CD4-positive, alpha-beta memory T cell (primary cell): ENCODE measurements around the gene RSU1. TPM values are rescaled to one million over a fixed set of nuclear protein-coding genes. Genes with fewer than 3 reads are reported as not detected.
A peak's percentile ranks its signal among the peaks of the same experiment; 100 is the strongest.

Experiments used
- CTCF ChIA-PET: fragments of 350-600 bp; sonication (Branson Sonifier 250); formaldehyde crosslinking; loops from one replicate; lab custom pipeline; 2021; ENCODE audit warnings: inconsistent platforms; ENCODE audit not compliant: partially characterized antibody; lab: Charles Lee
- POLR2A ChIA-PET: fragments of 350-600 bp; sonication (Branson Sonifier 250); formaldehyde crosslinking; loops from one replicate; lab custom pipeline; 2021; ENCODE audit not compliant: partially characterized antibody; lab: Charles Lee
- DNase-seq, 5 donors: peaks; one replicate each; pipeline versions ENCODE4 v3.0.0 to v3.0.0-alpha.2; 2020 to 2022; ENCODE audit warnings: mixed read lengths in 1 of 5
- H3K27ac ChIP-seq: one replicate; pipeline ENCODE4 v1.7.0; 2013; ENCODE audit warnings: low read depth, low read length
- H3K27me3 ChIP-seq: 2 replicates; pipeline ENCODE4 v1.7.0; 2013; ENCODE audit warnings: mild to moderate bottlenecking, low read length, moderate library complexity; ENCODE audit not compliant: insufficient read depth
- H3K36me3 ChIP-seq: 2 replicates; pipeline ENCODE4 v1.7.0; 2013; ENCODE audit warnings: mild to moderate bottlenecking, low read length, moderate library complexity; ENCODE audit not compliant: insufficient read depth
- H3K4me1 ChIP-seq: 2 replicates; pipeline ENCODE4 v1.7.0; 2013; ENCODE audit warnings: mild to moderate bottlenecking, low read length, moderate library complexity; ENCODE audit not compliant: insufficient read depth
- H3K4me3 ChIP-seq, 2 donors: one replicate each; pipeline ENCODE4 v1.7.0; 2013; ENCODE audit warnings: low read length in 2 of 2, mild to moderate bottlenecking in 1 of 2
- H3K9me3 ChIP-seq, 2 donors: one replicate each; pipeline ENCODE4 v1.7.0; 2013; ENCODE audit warnings: low read length in 2 of 2, control low read depth in 1 of 2; ENCODE audit not compliant: control insufficient read depth in 1 of 2
- H3K27ac Mint-ChIP-seq, 7 donors: one replicate each; pipeline ENCODE4 v1.8.0; 2020 to 2021; ENCODE audit warnings: mixed read lengths in 7 of 7, mild to moderate bottlenecking in 6 of 7, inconsistent platforms in 3 of 7, moderate library complexity in 3 of 7
- H3K27me3 Mint-ChIP-seq, 2 donors: one replicate each; pipeline ENCODE4 v1.8.0; 2020 to 2021; ENCODE audit warnings: mixed read lengths in 2 of 2
- H3K36me3 Mint-ChIP-seq, 2 donors: one replicate each; pipeline ENCODE4 v1.8.0; 2020 to 2021; ENCODE audit warnings: mixed read lengths in 2 of 2, inconsistent platforms in 1 of 2, mild to moderate bottlenecking in 1 of 2
- H3K4me1 Mint-ChIP-seq, 4 donors: one replicate each; pipeline ENCODE4 v1.8.0; 2020 to 2021; ENCODE audit warnings: mixed read lengths in 4 of 4, mild to moderate bottlenecking in 1 of 4
- H3K4me3 Mint-ChIP-seq, 8 donors: one replicate each; pipeline ENCODE4 v1.8.0; 2020 to 2021; ENCODE audit warnings: mixed read lengths in 8 of 8, mild to moderate bottlenecking in 7 of 8, moderate library complexity in 6 of 8, inconsistent platforms in 3 of 8
- H3K9me3 Mint-ChIP-seq, 8 donors: one replicate each; pipeline ENCODE4 v1.8.0; 2020 to 2021; ENCODE audit warnings: mixed read lengths in 8 of 8, mild to moderate bottlenecking in 5 of 8, inconsistent platforms in 3 of 8, moderate library complexity in 1 of 8
- intact Hi-C: fragments of 100-400 bp; cut with micrococcal nuclease; formaldehyde crosslinking; loops from one replicate; pipeline ENCODE4 v1.15.1; 2023
- polyA plus RNA-seq, 2 donors: library from polyadenylated mRNA; unstranded; fragments of 300-500 nt; fragmentation: Illumina TruSeq; gene quantifications; one replicate each; pipeline ENCODE4 v1.2.3, GENCODE V29; 2021
- total RNA-seq, 2 experiments: library from RNA; stranded (reverse); gene quantifications; one replicate each; pipeline ENCODE4 v1.2.3, GENCODE V29; 2021

The RSU1 gene
- total and polyA plus RNA-seq, 4 experiments from 2014 or later: 53.6 to 186 (median 95.1) TPM

DNA sequence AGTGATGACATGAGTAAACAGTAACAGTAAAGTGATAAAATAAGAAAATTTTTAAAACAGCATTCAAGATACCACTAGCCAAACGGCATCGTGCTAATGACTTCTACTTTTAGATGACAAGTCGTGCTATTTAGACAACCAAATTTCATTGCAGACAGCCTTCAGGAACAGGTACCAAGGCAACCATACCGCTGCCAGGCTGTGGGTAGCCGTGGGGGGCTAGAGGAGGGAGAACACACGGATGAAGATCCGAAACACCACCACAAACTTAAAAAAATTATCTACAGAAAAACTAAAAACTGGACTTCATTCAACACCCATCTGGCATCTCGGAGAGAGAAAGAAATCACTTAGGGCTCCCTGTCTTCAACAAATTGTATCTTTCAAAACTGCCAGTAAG, 89.6 kb downstream of the RSU1 start:
- H3K9me3 Mint-ChIP-seq: peaks cover 0 to 4% (median 0%) of the 10 kb centered on the region in 8 donors

DNA sequence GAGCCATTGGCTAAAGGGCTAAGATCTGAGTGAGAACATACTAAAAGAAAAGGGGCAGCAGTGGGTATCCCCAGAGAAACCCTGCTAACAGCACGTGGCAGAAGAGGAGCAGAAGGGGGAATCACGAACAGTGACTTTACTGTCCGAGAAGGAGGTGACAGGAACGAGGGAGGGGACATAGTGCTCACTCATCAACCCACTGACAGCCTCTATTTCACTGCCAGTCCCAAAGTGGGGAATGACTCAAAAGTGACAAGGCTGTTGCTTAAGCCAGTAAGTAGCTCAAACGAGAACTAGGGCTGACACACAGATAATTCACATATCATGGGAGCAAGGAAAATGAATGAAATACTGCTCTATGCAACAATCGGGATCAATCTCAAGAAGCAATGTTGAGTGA, 92.7 kb downstream of the RSU1 start:
- no peaks in the 10 kb centered on the region for H3K27me3 Mint-ChIP-seq
- peaks cover 65 to 72% of the 10 kb centered on the region in 2 donors for H3K36me3 Mint-ChIP-seq
- H3K4me3 Mint-ChIP-seq: no peak overlapping the region
- Histone ChIP-seq H3K27me3 (no peaks in the 10 kb centered on the region), H3K36me3 (no peaks in the 10 kb centered on the region), H3K4me1 (peaks cover 4% of the 10 kb centered on the region), H3K4me3 (no peak overlapping the region), H3K9me3 (no peaks in the 10 kb centered on the region), H3K27ac (no peak overlapping the region)
- ChIA-PET POLR2A (no interaction called here), CTCF (no interaction called here)
- intact Hi-C loops: no loop called here
- peaks cover 0 to 7% (median 2%) of the 10 kb centered on the region in 8 donors for H3K9me3 Mint-ChIP-seq
- no peak overlapping the region for H3K27ac Mint-ChIP-seq
- DNase-seq: no peak
- peaks cover 6 to 17% (median 10%) of the 10 kb centered on the region in 4 donors for H3K4me1 Mint-ChIP-seq

More for the DNA sequence above, 89.6 kb downstream of the RSU1 start:
- Mint-ChIP-seq H3K36me3 (peaks cover 68 to 73% of the 10 kb centered on the region in 2 donors), H3K27me3 (no peaks in the 10 kb centered on the region), H3K4me3 (no peak overlapping the region), H3K27ac (no peak overlapping the region), H3K4me1 (peaks cover 13 to 36% (median 18%) of the 10 kb centered on the region in 4 donors)
- intact Hi-C loops: no loop called here
- Histone ChIP-seq H3K9me3 (no peaks in the 10 kb centered on the region), H3K27ac (no peak overlapping the region), H3K36me3 (no peaks in the 10 kb centered on the region), H3K27me3 (no peaks in the 10 kb centered on the region), H3K4me1 (peaks cover 13% of the 10 kb centered on the region), H3K4me3 (no peak overlapping the region)
- ChIA-PET POLR2A (no interaction called here), CTCF (no interaction called here)
- no peak for DNase-seq

DNA sequence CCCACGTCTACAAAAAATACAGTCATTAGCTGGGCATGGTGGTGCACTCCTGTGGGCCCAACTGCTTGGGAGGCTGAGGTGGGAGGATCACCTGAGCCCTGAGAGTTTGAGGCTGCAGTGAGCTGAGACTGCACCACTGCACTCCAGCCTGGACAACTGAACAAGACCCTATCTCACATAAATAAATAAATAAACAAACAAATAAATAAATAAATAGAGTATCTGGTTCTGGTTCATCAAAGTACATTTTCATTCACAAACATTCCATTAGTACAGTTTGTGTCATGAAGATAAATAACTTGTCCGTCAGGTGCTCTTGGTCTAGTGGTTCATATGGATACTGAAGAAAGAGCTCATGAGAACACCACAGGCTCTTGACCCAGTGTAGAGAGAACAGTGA, 96.4 kb downstream of the RSU1 start:
- no peaks in the 10 kb centered on the region for H3K4me1 ChIP-seq
- no peaks in the 10 kb centered on the region for H3K9me3 ChIP-seq
- intact Hi-C loops: no loop called here
- H3K27ac Mint-ChIP-seq: no peak overlapping the region
- POLR2A ChIA-PET: no interaction called here
- H3K27me3 Mint-ChIP-seq: no peaks in the 10 kb centered on the region
- H3K9me3 Mint-ChIP-seq: peaks cover 0 to 7% (median 3%) of the 10 kb centered on the region in 8 donors
- no peaks in the 10 kb centered on the region for H3K27me3 ChIP-seq
- H3K36me3 Mint-ChIP-seq: peaks cover 48 to 65% of the 10 kb centered on the region in 2 donors
- H3K27ac ChIP-seq: no peak overlapping the region
- no peak overlapping the region for H3K4me3 Mint-ChIP-seq
- DNase-seq: no peak
- no peak overlapping the region for H3K4me3 ChIP-seq
- H3K36me3 ChIP-seq: no peaks in the 10 kb centered on the region
- CTCF ChIA-PET: no interaction called here
- H3K4me1 Mint-ChIP-seq: peaks cover 0 to 7% (median 0%) of the 10 kb centered on the region in 4 donors

- no peaks in the 10 kb centered on the region for H3K27me3 ChIP-seq
- Mint-ChIP-seq H3K27me3 (no peaks in the 10 kb centered on the region), H3K9me3 (peaks cover 0 to 34% (median 21%) of the 10 kb centered on the region in 8 donors), H3K36me3 (peaks cover 51 to 76% of the 10 kb centered on the region in 2 donors), H3K4me3 (no peak overlapping the region), H3K4me1 (peaks cover 0 to 5% (median 0%) of the 10 kb centered on the region in 4 donors), H3K27ac (no peak overlapping the region)
- CTCF ChIA-PET: no interaction called here
- no peak overlapping the region for H3K27ac ChIP-seq
- intact Hi-C loops: no loop called here
- POLR2A ChIA-PET: no interaction called here
- DNase-seq: no peak
- peaks cover 6 to 12% of the 10 kb centered on the region in 2 donors for H3K9me3 ChIP-seq
- no peak overlapping the region for H3K4me3 ChIP-seq
- no peaks in the 10 kb centered on the region for H3K36me3 ChIP-seq
- no peaks in the 10 kb centered on the region for H3K4me1 ChIP-seq
Measured at GRCh38 chr10:16717622-16718395, 99.4 kb downstream of the RSU1 start.

GRCh38 chr10:16716051-16716450, 101.2 kb downstream of the RSU1 start:
- no peak overlapping the region for H3K27ac Mint-ChIP-seq

DNA sequence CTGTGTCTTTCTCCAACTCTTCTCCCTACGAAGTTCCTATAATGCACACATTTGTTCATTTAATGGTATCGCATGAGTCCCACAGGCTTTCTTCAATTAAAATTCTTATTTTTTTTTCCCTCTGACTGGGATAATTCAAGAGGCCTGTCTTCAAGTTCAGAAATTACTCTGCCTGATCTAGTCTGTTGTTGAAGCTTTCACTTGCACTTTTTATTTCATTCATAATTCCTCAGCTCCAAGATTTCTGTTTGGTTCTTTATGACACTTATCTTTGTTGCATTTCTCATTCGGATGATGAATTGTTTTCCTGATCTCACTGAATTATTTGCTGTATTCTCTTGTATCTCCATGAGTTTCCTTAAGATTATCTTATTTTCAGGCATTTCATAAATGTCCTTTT, 103.9 kb downstream of the RSU1 start:
- peaks cover 8 to 12% of the 10 kb centered on the region in 2 donors for H3K9me3 ChIP-seq
- POLR2A ChIA-PET: no interaction called here
- peak overlapping the region in 1 of 7 donors; percentile 19 for H3K27ac Mint-ChIP-seq
- intact Hi-C loops: no loop called here
- peaks cover 0 to 2% (median 0%) of the 10 kb centered on the region in 4 donors for H3K4me1 Mint-ChIP-seq
- H3K9me3 Mint-ChIP-seq: peaks cover 0 to 50% (median 36%) of the 10 kb centered on the region in 8 donors
- H3K27ac ChIP-seq: no peak overlapping the region
- CTCF ChIA-PET: no interaction called here
- no peaks in the 10 kb centered on the region for H3K4me1 ChIP-seq
- H3K4me3 ChIP-seq: no peak overlapping the region
- H3K27me3 ChIP-seq: no peaks in the 10 kb centered on the region
- H3K4me3 Mint-ChIP-seq: no peak overlapping the region
- H3K36me3 ChIP-seq: no peaks in the 10 kb centered on the region
- H3K27me3 Mint-ChIP-seq: no peaks in the 10 kb centered on the region
- DNase-seq: no peak
- H3K36me3 Mint-ChIP-seq: peaks cover 31 to 68% of the 10 kb centered on the region in 2 donors

More at GRCh38 chr10:16716051-16716450, 101.2 kb downstream of the RSU1 start:
- no peaks in the 10 kb centered on the region for H3K36me3 ChIP-seq
- intact Hi-C loops: no loop called here
- DNase-seq: no peak
- peaks cover 8 to 12% of the 10 kb centered on the region in 2 donors for H3K9me3 ChIP-seq
- Mint-ChIP-seq H3K4me3 (peak overlapping the region in 1 of 8 donors; percentile 27), H3K4me1 (peaks cover 0 to 3% (median 0%) of the 10 kb centered on the region in 4 donors), H3K27me3 (no peaks in the 10 kb centered on the region), H3K36me3 (peaks cover 41 to 76% of the 10 kb centered on the region in 2 donors), H3K9me3 (peaks cover 0 to 45% (median 32%) of the 10 kb centered on the region in 8 donors)
- H3K27me3 ChIP-seq: no peaks in the 10 kb centered on the region
- no peak overlapping the region for H3K27ac ChIP-seq
- ChIA-PET POLR2A (no interaction called here), CTCF (no interaction called here)
- H3K4me3 ChIP-seq: no peak overlapping the region
- H3K4me1 ChIP-seq: no peaks in the 10 kb centered on the region

DNA sequence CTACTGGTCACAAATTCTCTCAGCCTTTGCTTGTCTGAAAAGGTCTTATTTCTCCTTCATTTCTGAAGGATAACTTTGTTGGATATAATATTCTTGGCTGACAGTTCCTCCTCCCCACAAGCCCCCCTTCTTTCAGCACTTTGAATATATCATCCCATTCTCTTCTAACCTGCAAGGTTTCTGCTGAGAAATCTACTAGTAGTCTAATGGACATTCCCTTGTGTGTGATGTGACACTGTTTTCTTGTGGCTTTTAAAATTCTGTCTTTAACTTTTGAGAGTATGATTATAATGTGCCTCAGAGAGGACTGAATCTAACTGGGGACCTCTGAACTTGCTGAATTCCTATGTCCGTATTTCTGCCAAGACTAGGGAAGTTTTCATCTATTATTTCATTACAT, 104.3 kb downstream of the RSU1 start:
- no peak for DNase-seq
- POLR2A ChIA-PET: no interaction called here
- H3K36me3 Mint-ChIP-seq: peaks cover 31 to 69% of the 10 kb centered on the region in 2 donors

More for the DNA sequence above, 104.3 kb downstream of the RSU1 start:
- H3K27ac ChIP-seq: no peak overlapping the region
- Mint-ChIP-seq H3K4me1 (peaks cover 0 to 2% (median 0%) of the 10 kb centered on the region in 4 donors), H3K4me3 (no peak overlapping the region), H3K27me3 (no peaks in the 10 kb centered on the region), H3K27ac (peak overlapping the region in 1 of 7 donors; percentile 22), H3K9me3 (peaks cover 0 to 50% (median 36%) of the 10 kb centered on the region in 8 donors)
- no peak overlapping the region for H3K4me3 ChIP-seq
- H3K9me3 ChIP-seq: peaks cover 8 to 12% of the 10 kb centered on the region in 2 donors
- intact Hi-C loops: no loop called here
- CTCF ChIA-PET: no interaction called here
- H3K27me3 ChIP-seq: no peaks in the 10 kb centered on the region
- no peaks in the 10 kb centered on the region for H3K36me3 ChIP-seq
- H3K4me1 ChIP-seq: no peaks in the 10 kb centered on the region
